Measurements from ENCODE around the gene MRPL52. TPM values are rescaled to one million over a fixed set of nuclear protein-coding genes. Genes with fewer than 3 reads are reported as not detected.

The MRPL52 gene
- total and polyA plus RNA-seq, 2 of the 13 experiments (the other 11 are each of a cell fraction or from before 2014, with no cell fraction given): 118 to 329 TPM

DNA sequence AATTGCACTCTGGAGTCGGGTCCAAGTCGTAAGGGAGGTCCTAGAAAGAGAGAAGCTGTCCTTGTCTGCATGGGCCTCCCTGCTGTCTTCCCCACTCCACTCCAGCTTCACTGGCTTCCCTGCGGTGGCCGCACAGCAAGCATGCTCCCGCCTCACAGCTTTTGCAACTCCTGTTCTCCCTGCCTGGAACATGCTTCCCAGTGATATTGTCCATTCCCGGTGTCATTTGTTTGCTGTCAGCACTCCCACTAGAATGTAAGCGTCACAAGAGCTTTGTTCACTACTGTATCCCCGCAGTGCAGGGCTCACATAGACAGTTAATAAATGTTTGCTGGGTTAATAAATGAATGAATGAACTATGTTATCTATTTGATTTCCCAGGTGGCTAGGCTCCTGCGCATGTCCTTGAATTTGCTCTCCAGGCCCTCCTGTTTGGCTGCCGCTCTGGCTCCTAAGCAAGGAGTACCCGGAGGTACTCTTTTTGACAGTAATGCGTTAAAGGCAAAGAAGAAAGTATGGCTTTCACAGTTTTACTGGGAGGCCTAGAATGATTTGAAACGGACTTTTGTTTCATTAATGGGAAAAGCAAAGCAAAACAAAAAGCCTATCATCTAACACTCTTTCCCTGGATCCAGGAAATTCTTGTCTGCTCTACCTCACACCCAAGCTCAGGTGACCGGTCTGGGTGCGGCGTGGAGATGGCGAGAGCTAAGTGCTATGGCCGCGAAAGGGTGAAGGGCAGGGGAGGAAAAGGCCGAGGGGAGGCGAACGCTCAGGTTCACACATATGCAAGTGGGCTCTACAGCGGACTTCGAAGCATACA lies 8.3 kb upstream of the MRPL52 start (continued):
- TF ChIP-seq, protein P1, sequence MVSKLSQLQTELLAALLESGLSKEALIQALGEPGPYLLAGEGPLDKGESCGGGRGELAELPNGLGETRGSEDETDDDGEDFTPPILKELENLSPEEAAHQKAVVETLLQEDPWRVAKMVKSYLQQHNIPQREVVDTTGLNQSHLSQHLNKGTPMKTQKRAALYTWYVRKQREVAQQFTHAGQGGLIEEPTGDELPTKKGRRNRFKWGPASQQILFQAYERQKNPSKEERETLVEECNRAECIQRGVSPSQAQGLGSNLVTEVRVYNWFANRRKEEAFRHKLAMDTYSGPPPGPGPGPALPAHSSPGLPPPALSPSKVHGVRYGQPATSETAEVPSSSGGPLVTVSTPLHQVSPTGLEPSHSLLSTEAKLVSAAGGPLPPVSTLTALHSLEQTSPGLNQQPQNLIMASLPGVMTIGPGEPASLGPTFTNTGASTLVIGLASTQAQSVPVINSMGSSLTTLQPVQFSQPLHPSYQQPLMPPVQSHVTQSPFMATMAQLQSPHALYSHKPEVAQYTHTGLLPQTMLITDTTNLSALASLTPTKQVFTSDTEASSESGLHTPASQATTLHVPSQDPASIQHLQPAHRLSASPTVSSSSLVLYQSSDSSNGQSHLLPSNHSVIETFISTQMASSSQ (IDR thresholded peaks at IDR 0.05; ENCODE audit: low read depth): 0 out of 2 replicates have a peak, but pooled peaks have one; percentile 7
- TF ChIP-seq, protein P1 (CRISPR knock-in tag; IDR thresholded peaks at IDR 0.05; ENCODE audit: borderline replicate concordance): peak; percentile 68; the same call in 1 of the 2 replicates
- TF ChIP-seq, protein P2, sequence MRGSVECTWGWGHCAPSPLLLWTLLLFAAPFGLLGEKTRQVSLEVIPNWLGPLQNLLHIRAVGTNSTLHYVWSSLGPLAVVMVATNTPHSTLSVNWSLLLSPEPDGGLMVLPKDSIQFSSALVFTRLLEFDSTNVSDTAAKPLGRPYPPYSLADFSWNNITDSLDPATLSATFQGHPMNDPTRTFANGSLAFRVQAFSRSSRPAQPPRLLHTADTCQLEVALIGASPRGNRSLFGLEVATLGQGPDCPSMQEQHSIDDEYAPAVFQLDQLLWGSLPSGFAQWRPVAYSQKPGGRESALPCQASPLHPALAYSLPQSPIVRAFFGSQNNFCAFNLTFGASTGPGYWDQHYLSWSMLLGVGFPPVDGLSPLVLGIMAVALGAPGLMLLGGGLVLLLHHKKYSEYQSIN (CRISPR knock-in tag; IDR thresholded peaks at IDR 0.05; ENCODE audit: borderline replicate concordance): no peak
- peak; percentile 98 for TF ChIP-seq ZNF879 (CRISPR knock-in tag; IDR thresholded peaks at IDR 0.05)
- TF ChIP-seq, protein P3, sequence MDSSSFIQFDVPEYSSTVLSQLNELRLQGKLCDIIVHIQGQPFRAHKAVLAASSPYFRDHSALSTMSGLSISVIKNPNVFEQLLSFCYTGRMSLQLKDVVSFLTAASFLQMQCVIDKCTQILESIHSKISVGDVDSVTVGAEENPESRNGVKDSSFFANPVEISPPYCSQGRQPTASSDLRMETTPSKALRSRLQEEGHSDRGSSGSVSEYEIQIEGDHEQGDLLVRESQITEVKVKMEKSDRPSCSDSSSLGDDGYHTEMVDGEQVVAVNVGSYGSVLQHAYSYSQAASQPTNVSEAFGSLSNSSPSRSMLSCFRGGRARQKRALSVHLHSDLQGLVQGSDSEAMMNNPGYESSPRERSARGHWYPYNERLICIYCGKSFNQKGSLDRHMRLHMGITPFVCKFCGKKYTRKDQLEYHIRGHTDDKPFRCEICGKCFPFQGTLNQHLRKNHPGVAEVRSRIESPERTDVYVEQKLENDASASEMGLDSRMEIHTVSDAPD (CRISPR knock-in tag; IDR thresholded peaks at IDR 0.05): no peak
- no peak for TF ChIP-seq SETDB1 (CRISPR knock-in tag; IDR thresholded peaks at IDR 0.05; ENCODE audit: borderline replicate concordance)
- peak; percentile 96 for TF ChIP-seq ZNF331 (CRISPR knock-in tag; IDR thresholded peaks at IDR 0.05)
- 0 out of 2 replicates have a peak, but pooled peaks have one; percentile 33 for TF ChIP-seq XBP1 (CRISPR knock-in tag; IDR thresholded peaks at IDR 0.05)
- TF ChIP-seq, protein P4, sequence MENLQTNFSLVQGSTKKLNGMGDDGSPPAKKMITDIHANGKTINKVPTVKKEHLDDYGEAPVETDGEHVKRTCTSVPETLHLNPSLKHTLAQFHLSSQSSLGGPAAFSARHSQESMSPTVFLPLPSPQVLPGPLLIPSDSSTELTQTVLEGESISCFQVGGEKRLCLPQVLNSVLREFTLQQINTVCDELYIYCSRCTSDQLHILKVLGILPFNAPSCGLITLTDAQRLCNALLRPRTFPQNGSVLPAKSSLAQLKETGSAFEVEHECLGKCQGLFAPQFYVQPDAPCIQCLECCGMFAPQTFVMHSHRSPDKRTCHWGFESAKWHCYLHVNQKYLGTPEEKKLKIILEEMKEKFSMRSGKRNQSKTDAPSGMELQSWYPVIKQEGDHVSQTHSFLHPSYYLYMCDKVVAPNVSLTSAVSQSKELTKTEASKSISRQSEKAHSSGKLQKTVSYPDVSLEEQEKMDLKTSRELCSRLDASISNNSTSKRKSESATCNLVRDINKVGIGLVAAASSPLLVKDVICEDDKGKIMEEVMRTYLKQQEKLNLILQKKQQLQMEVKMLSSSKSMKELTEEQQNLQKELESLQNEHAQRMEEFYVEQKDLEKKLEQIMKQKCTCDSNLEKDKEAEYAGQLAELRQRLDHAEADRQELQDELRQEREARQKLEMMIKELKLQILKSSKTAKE (CRISPR knock-in tag; IDR thresholded peaks at IDR 0.05; ENCODE audit: borderline replicate concordance): no peak
- no peak for TF ChIP-seq NFYC (CRISPR knock-in tag; IDR thresholded peaks at IDR 0.05)
- TF ChIP-seq MYC (CRISPR knock-in tag; IDR thresholded peaks at IDR 0.05; ENCODE audit: borderline replicate concordance): peak; percentile 68; the same call in 1 of the 2 replicates
- TF ChIP-seq ZNF468 (CRISPR knock-in tag; IDR thresholded peaks at IDR 0.05): no peak
- TF ChIP-seq, protein P5, sequence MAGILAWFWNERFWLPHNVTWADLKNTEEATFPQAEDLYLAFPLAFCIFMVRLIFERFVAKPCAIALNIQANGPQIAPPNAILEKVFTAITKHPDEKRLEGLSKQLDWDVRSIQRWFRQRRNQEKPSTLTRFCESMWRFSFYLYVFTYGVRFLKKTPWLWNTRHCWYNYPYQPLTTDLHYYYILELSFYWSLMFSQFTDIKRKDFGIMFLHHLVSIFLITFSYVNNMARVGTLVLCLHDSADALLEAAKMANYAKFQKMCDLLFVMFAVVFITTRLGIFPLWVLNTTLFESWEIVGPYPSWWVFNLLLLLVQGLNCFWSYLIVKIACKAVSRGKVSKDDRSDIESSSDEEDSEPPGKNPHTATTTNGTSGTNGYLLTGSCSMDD (CRISPR knock-in tag; IDR thresholded peaks at IDR 0.05): peak; percentile 95
- TF ChIP-seq, protein P6, sequence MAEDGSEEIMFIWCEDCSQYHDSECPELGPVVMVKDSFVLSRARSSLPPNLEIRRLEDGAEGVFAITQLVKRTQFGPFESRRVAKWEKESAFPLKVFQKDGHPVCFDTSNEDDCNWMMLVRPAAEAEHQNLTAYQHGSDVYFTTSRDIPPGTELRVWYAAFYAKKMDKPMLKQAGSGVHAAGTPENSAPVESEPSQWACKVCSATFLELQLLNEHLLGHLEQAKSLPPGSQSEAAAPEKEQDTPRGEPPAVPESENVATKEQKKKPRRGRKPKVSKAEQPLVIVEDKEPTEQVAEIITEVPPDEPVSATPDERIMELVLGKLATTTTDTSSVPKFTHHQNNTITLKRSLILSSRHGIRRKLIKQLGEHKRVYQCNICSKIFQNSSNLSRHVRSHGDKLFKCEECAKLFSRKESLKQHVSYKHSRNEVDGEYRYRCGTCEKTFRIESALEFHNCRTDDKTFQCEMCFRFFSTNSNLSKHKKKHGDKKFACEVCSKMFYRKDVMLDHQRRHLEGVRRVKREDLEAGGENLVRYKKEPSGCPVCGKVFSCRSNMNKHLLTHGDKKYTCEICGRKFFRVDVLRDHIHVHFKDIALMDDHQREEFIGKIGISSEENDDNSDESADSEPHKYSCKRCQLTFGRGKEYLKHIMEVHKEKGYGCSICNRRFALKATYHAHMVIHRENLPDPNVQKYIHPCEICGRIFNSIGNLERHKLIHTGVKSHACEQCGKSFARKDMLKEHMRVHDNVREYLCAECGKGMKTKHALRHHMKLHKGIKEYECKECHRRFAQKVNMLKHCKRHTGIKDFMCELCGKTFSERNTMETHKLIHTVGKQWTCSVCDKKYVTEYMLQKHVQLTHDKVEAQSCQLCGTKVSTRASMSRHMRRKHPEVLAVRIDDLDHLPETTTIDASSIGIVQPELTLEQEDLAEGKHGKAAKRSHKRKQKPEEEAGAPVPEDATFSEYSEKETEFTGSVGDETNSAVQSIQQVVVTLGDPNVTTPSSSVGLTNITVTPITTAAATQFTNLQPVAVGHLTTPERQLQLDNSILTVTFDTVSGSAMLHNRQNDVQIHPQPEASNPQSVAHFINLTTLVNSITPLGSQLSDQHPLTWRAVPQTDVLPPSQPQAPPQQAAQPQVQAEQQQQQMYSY (CRISPR knock-in tag; IDR thresholded peaks at IDR 0.05): peak; percentile 69; the same call in 1 of the 2 replicates

Data from HepG2 (cell line).